ENCODE data around the gene EXOC2.

The EXOC2 gene

DNA sequence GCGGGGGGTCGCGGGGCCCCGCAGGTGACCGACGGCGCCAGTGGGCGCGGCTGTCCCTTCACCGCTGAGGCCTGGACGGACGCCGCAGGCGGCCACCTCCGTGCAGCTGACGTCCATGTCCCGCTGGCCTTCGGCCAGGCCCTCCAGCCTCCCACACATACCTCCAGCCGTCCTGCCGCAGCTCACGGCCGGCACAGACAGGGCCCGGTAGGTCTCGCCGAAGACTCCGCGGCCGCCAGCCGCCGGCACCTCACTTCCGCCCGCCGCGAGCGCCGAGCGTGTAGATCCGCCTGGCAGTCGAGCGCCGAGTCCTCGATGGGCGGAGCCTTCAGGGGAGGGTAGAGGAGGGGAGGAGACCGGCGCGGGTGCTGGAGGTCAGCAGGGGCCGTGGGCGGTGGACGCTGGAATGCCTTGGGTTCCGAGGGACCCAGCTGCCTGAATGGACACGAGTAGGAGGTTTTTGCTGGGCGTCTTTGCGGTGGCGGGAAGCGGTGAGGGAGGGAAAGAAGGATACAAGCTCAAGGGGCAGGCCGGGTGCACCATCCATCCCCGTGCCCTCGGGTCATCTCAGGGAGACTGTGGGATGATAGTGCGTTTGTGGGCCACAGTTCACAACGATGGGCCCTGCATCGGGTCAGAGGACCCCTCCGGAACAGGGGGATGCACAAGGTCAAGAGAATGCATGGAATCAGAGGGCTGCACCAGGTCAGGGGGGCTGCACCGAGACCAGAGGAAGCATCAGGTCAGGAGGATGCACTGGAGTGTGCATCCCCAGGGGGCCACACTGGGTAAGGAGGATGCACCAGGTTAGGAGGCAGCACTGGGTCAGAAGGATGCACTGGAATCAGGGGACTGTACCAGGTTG is at the start of gene EXOC2:
TSS of gene EXOC2 (minus strand) at position 282 of the 865 bp plus-strand sequence. CDS start 55,321 bp downstream, outside the sequence.
- peak; percentile 79 for DNase-seq

- DNase-seq, result no peak
Measured at GRCh38 chr6:741410-742339, 48.7 kb upstream of the EXOC2 start.

GRCh38 chr6:736657-737446 is 43.9 kb upstream of the EXOC2 start:
- no peak for DNase-seq

GRCh38 chr6:733431-734219 is 40.7 kb upstream of the EXOC2 start:
- no peak for DNase-seq

DNA sequence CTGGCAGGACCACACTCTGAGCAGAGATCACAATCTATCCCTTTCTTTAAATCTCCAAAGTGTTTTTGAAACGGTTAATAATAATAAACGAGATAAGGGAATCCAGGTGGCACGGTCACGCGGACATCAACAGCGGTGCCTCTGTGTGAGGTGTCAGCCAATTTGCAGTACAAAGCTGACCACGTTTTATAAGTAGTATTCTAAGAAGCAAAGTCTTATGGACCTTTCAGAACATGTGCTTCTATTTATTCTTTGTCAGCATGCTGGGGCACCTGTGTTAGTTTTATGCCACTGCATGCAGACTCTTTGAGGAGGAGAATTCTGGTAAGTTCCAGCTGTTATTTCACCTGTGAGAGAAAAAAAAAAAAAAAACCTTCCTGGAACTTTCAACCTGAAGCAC is 39.0 kb upstream of the EXOC2 start:
- DNase-seq, result no peak

DNA sequence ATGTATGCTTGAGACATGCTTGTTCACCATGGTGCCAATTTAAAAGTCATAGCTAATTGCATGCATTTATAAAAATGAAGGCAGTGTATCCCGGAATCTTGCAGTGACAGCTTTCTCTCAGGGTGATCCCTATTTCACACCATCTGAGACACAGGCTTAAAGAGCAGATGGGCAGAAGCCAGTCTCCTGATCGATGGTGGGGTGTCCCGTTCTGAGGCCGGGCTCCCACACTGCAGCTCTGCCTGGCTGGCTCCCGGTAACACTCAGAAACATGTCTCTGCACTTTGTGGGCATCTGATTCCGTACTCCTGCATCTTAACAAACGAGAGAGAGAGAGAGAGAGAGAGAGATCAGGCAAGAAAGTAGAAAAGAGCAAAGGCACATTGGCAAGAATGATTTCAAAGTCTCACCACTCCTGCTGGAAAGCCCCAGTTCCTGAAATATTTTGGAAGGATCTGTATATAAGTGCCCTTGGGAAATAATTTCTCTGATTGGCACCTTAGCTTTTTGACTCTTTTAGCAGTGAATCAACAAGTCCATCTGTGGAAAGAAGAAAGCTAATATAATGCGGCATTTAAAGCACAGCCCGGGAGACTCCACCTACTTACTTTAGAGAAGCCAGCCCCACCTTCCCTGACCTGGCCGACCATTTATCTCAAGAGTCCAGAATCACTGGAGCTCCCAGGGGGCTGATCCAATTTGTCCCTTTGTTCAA is 36.8 kb upstream of the EXOC2 start:
- DNase-seq, result no peak

GRCh38 chr6:727856-728255 is 34.9 kb upstream of the EXOC2 start:
- DNase-seq, result no peak

GRCh38 chr6:723540-723939 is 30.6 kb upstream of the EXOC2 start:
- DNase-seq, result no peak

DNA sequence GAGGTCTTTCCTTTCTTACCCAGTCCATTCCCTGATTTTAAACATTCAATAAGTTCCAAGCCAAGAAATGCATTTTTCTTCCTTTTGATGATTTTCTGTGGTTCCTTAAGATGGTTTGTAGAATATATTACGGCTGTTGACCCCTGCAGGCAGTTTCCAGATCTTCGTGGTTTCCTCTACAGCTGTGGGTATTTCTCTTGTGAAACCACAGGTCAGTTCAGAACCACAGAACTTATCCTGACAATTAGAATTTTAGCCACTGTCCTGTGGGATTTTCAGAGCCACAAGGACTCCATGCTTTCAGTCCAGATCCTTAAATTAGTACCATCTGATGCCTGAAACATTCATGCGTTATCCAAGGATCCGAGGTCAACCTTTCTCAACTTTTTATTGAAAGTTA is 29.7 kb upstream of the EXOC2 start:
- no peak for DNase-seq

GRCh38 chr6:722077-722524 is 29.2 kb upstream of the EXOC2 start:
- peak; percentile 66 for DNase-seq

DNA sequence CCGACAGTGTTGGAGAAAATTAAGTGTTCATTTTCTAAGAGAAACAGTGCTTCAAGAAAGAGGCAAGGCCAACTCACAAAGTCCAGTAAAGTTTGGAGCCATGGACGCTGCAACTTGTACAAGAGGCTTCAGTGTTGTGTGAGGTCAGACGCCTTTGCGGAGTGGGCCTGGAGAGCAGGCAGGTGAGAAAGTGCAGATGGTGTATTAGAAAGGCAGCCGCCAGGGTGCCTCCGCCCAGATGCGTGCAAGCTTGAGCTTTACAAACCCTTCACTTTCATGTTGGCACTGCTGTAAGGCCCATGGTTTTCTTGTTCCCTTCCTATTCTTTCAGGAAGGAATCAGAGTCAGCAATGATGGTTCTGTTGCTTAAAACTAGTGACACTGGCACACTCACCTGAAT is 25.4 kb upstream of the EXOC2 start:
- DNase-seq, result no peak

- DNase-seq, result no peak
Measured at GRCh38 chr6:717135-717534, 24.2 kb upstream of the EXOC2 start.

GRCh38 chr6:715709-716491 is 23.0 kb upstream of the EXOC2 start:
- no peak for DNase-seq

- no peak for DNase-seq
Measured at GRCh38 chr6:714100-714499, 21.2 kb upstream of the EXOC2 start.

DNA sequence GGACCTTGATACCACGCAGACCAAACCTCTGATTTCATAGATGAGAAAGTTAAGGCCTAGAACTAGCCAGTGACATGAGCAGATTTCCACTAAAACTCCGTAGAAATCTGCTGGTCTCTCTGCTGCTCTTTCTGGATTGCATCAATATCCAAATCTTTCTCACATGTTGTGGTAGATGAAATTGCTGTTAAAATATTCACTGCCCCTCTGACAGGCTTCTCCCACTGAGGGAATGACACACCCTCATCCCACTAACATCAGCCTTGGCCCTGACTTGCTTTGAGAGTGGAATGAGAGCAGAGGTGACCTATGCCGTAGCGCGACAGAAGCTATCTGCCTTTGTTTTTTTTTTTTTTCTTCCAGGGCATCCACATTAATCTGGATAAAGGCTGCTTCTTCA is 20.4 kb upstream of the EXOC2 start:
- no peak for DNase-seq

DNA sequence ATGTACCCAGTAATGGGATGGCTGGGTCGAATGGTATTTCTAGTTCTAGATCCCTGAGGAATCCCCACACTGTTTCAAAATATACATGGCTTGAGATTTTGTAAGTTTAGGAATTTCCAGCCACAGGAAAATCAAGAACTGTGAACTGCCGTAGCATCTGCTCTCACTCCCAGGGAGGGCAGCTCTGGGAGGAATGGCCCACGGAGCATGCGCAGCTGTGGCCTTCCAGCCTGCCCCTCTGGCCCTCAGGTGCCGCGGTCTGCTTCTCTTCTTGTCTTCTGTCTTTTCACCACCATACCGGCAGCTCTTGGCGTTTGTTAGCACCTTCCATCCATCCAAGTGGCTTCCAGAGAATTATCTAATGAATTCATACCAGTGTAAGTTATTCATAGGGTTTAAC is 19.9 kb upstream of the EXOC2 start:
- DNase-seq, result no peak

GRCh38 chr6:711925-712324 is 19.0 kb upstream of the EXOC2 start:
- DNase-seq, result no peak

DNA sequence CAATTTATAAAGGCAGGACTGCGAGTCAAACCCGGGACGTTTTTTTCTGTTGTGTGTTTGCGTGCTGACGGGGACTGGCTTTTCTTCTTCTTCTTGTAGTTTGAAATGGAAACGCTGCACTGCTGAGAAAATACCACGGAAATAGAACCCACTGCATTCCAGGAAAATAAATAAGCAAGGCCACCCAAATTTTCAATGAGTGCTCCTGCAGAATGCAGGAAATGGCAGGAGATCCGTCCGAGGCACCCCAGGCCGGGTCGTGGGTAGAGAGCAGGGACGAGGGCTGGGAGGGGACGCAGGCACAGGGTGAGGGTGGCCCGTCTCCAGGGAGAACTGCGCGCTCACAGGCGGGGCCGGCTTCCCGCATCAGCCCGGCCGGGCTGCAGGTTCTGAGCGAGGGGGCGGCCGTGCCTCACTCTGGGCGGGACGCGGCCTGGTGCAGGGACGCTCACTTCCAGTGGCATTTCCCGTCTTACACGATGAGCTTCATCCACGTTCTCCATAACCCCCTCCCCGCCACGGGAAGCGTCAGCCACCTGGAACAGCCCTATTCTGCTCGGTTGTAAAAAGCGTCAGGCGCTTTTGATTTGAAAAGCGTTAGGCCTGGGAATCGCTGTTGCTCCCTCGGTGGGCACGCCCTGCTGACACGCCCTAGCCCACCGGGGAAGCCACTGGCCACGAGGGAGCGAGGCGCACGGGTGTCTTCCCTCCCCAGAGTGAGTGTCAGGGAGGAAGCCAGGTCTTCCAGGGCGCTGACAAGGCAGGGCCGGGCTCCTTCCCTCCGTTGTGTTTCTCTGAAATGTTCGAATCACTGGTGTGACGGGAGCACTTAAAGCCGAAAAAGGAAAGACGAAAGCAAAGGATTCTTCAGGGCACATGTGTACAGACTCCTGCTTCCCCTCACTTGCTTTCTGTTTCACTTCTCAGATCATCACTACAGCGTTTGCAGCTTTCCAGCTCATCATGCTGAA is 17.9 kb upstream of the EXOC2 start:
- DNase-seq, result peak; percentile 29

- no peak for DNase-seq
Measured at GRCh38 chr6:709471-710056, 16.6 kb upstream of the EXOC2 start.

Data from CD4-positive, alpha-beta T cell treated with Interleukin-15 for 1 hour (primary cell).